Right lobe of liver (tissue), 4 donors: ENCODE results near the gene PYGL.

ENCODE experiments used
- POLR2A ChIP-seq: fragments of 450-650 bp; IDR thresholded peaks from one replicate; pipeline ENCODE4 v1.6.1; 2017; ENCODE audit warnings: antibody characterized with exemption, mild to moderate bottlenecking
- TF ChIP-seq, protein P1 (sequence below), 4 donors: fragments of 200-600 bp in 3 of 4; fragments of 450-650 bp in 1 of 4; IDR thresholded peaks; one replicate each; pipeline versions ENCODE4 v1.5.1 to v1.8.0; 2016 to 2022; ENCODE audit warnings: antibody characterized with exemption in 4 of 4, mild to moderate bottlenecking in 2 of 4
- donor health status: DM: no; HTN: no; CAD: no.
- donor health status: DM: no; HTN: no; CAD: no.
- donor health status: DM: no; HTN: yes; CAD: no.

DNA sequence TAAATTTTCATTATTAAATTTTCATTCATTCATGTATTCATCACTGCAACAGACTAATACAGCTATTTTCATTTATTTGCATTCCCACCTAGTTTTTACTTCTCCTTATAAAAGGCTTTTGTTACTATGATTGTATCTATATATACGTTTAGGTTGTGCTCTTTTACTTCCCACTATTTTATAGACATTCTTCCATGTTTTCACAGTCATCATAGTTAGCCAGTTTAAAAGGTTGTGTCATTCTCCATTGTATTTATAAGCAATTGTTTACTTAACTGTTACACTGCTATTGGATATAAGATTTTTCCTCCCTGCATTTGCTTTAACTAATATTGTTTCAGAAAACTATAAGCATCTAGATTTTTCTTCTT lies 60.5 kb downstream of the PYGL start:
- TF ChIP-seq, protein P1, sequence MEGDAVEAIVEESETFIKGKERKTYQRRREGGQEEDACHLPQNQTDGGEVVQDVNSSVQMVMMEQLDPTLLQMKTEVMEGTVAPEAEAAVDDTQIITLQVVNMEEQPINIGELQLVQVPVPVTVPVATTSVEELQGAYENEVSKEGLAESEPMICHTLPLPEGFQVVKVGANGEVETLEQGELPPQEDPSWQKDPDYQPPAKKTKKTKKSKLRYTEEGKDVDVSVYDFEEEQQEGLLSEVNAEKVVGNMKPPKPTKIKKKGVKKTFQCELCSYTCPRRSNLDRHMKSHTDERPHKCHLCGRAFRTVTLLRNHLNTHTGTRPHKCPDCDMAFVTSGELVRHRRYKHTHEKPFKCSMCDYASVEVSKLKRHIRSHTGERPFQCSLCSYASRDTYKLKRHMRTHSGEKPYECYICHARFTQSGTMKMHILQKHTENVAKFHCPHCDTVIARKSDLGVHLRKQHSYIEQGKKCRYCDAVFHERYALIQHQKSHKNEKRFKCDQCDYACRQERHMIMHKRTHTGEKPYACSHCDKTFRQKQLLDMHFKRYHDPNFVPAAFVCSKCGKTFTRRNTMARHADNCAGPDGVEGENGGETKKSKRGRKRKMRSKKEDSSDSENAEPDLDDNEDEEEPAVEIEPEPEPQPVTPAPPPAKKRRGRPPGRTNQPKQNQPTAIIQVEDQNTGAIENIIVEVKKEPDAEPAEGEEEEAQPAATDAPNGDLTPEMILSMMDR (IDR thresholded peaks at IDR 0.05) = no peak
- TF ChIP-seq POLR2A = no peak
